ENCODE measurements around the gene TMEM14A. TPM values are rescaled to one million over a fixed set of nuclear protein-coding genes. Genes with fewer than 3 reads are reported as not detected.

Gene TMEM14A
- total RNA-seq, 1 experiment from 2014 or later: 45.6 TPM

DNA sequence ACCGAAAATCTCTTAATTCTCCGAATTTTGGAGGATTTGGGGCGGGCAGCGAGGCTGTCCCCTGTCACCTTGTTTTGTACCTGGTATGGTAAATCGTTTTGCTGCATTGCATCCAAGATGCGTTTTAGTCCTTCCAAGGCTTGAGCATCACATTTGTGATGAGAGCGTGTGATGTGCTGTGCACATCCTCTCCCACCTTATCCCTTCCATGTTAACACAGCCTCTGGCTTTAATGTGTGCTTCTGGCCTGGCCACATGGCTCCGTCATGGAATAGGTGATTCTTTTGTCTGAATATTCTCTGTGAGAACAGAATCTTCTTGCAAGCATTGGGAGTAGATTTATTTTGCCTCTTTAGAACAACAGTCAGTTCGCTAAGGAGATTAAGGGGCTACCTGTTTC is 763 bp downstream of the TMEM14A start:
- in situ Hi-C loops (cut with HindIII; ENCODE audit: low pct_unique_long_range_greater_than_20kb, low sequenced_read_pairs): no loop called here
- intact Hi-C loops (cut with micrococcal nuclease; ENCODE audit: unreplicated experiment): no loop called here
- DNase-seq (ENCODE audit: low read depth, low spot score) (no peak), ATAC-seq (no peak)
- CTCF ChIA-PET: no interaction called here
- Histone ChIP-seq H3K4me3 (ENCODE audit: low read depth in 2 of 2, low read length in 2 of 2) (peak overlapping the region; percentile 75 to 81), H3K36me3 (ENCODE audit: control insufficient read depth, insufficient read depth, low read length) (peaks cover 7% of the 10 kb centered on the region), H3K27ac (ENCODE audit: low read length) (peak overlapping the region; percentile 87), H3K9me3 (ENCODE audit: control insufficient read depth, insufficient read depth, low read depth, low read length) (no peaks in the 10 kb centered on the region), H3K4me1 (ENCODE audit: control insufficient read depth, insufficient read depth, low read length) (peaks cover 15% of the 10 kb centered on the region), H3K27me3 (ENCODE audit: control insufficient read depth, insufficient read depth, low read length) (no peaks in the 10 kb centered on the region)
- no TSS peak for BruUV-seq (replicated peaks)
- TF ChIP-seq SIN3A (IDR thresholded peaks at IDR 0.05; ENCODE audit: borderline replicate concordance, insufficient read depth, low read depth, low read length) (no peak), POLR2AphosphoS5 (IDR thresholded peaks at IDR 0.05; ENCODE audit: low read depth, low read length) (no peak), TCF7L2 (IDR thresholded peaks at IDR 0.05; ENCODE audit: low read depth, low read length) (no peak), REST (IDR thresholded peaks at IDR 0.05; ENCODE audit: insufficient read depth in 1 of 2, low read depth in 2 of 2, low read length in 1 of 2) (no peak), CTCF (IDR thresholded peaks at IDR 0.05) (no peak)
- POLR2A ChIA-PET: no interaction called here

GRCh38 chr6:52672412-52673025 is 1.6 kb downstream of the TMEM14A start:
- CTCF ChIA-PET: interaction anchor here (0.5 kb wide), 1 partner anchor 66 kb away, joined by 3 read pairs; no protein-coding TSS in a partner anchor
- no peak overlapping the region for H3K27ac ChIP-seq (ENCODE audit: low read length)
- H3K4me3 ChIP-seq (ENCODE audit: low read depth in 2 of 2, low read length in 2 of 2): 0 out of 4 replicates have a peak overlapping the region, but pooled peaks of 1 of the 2 experiments have one; percentile 11
- no peak for ATAC-seq
- H3K36me3 ChIP-seq (ENCODE audit: control insufficient read depth, insufficient read depth, low read length): peaks cover 7% of the 10 kb centered on the region
- DNase-seq (ENCODE audit: low read depth, low spot score): no peak
- peaks cover 15% of the 10 kb centered on the region for H3K4me1 ChIP-seq (ENCODE audit: control insufficient read depth, insufficient read depth, low read length)
- intact Hi-C loops (cut with micrococcal nuclease; ENCODE audit: unreplicated experiment) (no loop called here), in situ Hi-C loops (cut with HindIII; ENCODE audit: low pct_unique_long_range_greater_than_20kb, low sequenced_read_pairs) (no loop called here)
- TF ChIP-seq SIN3A (IDR thresholded peaks at IDR 0.05; ENCODE audit: borderline replicate concordance, insufficient read depth, low read depth, low read length) (no peak), POLR2AphosphoS5 (IDR thresholded peaks at IDR 0.05; ENCODE audit: low read depth, low read length) (no peak), REST (IDR thresholded peaks at IDR 0.05; ENCODE audit: insufficient read depth in 1 of 2, low read depth in 2 of 2, low read length in 1 of 2) (no peak), CTCF (IDR thresholded peaks at IDR 0.05) (no peak), TCF7L2 (IDR thresholded peaks at IDR 0.05; ENCODE audit: low read depth, low read length) (no peak)
- H3K9me3 ChIP-seq (ENCODE audit: control insufficient read depth, insufficient read depth, low read depth, low read length): no peaks in the 10 kb centered on the region
- no TSS peak for BruUV-seq (replicated peaks)
- POLR2A ChIA-PET: interaction anchor here (0.6 kb wide), 1 partner anchor 325 kb away, joined by 3 read pairs; no protein-coding TSS in a partner anchor
- no peaks in the 10 kb centered on the region for H3K27me3 ChIP-seq (ENCODE audit: control insufficient read depth, insufficient read depth, low read length)
